CD1c-positive myeloid dendritic cell (primary cell): ENCODE measurements around the gene AFG3L2.
"Not testable (repeated sequence)": the region's sequence is repeated elsewhere in the genome, so short reads cannot be mapped to it uniquely, and the experiment has no call there.

Experiments
- DNase-seq: peaks from one replicate; pipeline ENCODE4 v3.0.0-alpha.2; 2016; ENCODE audit errors: extremely low spot score

Gene AFG3L2

GRCh38 chr18:12376754-12377555, at the start of gene AFG3L2:
AFG3L2 (minus strand) TSS chr18:12377227; CDS start chr18:12377082, 145 bp downstream.
- DNase-seq, result peak; percentile 99

GRCh38 chr18:12424252-12424651, 47.2 kb upstream of the AFG3L2 start:
- no peak for DNase-seq

- no peak for DNase-seq
Observed at GRCh38 chr18:12423820-12424219, 46.8 kb upstream of the AFG3L2 start.

GRCh38 chr18:12423393-12423792, 46.4 kb upstream of the AFG3L2 start:
- no peak for DNase-seq

GRCh38 chr18:12422936-12423335, 45.9 kb upstream of the AFG3L2 start:
- DNase-seq, result no peak

DNA sequence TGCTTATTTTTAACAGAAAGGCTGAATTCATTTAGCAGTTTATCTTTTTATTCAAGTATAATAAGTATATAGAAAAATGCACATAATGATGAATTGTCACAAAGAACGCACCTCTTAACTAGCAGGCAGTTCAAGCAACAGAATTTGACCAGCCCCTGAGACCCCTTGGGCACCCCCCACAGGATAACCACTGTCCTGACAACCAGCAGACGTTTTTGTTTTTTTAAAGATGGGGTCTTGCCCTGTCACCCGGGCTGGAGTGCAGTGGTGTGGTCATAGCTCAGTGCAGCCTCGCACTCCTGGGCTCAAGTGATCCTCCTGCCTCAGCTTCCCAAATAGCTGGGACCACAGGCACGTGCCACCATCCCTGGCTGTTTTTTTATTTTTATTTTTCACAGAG, 44.7 kb upstream of the AFG3L2 start:
- no peak for DNase-seq

DNA sequence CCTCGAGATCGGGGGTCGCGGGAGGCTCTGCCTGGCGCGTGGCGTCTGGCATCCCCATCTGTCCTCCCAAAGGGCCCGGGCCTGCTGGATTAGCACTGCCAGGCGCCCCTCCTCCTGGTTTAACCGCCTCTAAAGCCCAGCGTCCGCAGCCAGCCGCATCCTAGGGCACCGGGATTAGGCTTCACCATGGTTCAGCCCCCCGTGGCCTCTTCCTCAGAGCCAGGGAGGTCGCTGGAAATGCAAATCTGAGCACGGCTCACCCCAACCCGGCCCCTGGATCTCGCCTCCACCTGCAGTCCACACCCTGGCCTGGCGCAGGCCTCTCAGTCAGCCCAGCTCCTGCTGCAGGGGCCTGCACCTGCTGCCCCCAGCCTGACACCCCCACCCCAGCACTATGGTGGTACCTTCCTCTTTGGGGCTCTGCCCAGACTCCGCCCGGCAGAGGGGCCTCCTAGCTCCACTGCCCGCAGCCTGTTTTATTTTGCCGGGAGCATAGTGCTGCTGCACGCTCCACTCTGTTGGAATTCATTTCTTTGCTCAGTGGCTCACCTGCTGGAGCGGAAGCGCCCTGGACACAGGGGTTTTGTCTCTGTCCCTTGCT, 43.9 kb upstream of the AFG3L2 start:
- DNase-seq, result no peak

GRCh38 chr18:12417687-12418086, 40.7 kb upstream of the AFG3L2 start:
- DNase-seq, result no peak

DNA sequence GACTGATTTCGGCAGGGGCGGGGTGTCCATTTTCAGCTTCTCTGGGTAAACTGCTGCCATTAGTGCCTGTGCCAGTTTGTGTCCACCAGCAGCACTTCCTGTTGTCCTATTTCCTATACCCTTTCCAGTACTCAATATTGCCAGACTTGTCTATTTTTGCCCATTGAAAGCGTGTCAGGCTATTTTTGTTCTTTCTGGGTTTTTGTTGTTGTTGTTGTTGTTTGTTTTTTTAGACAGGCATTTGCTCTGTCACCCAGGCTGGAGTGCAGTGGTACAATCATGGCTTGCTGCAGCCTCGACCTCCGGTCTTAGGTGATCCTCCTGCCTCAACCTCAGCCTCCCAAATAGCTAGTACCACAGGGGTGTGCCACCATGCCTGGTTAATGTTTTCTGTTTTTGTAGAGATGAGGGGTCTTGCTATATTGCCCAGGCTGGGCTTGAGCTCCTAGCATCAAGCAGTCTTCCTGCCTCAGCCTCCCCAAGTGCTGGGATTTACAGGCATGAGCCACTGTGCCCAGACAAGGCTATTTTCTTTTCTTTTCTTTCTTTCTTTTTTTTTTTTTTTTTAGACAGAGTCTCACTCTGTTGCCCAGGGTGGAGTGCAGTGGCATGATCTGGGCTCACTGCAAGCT, 39.2 kb upstream of the AFG3L2 start:
- DNase-seq, result no peak

- DNase-seq, result no peak
Observed at GRCh38 chr18:12411456-12411855, 34.4 kb upstream of the AFG3L2 start.

DNA sequence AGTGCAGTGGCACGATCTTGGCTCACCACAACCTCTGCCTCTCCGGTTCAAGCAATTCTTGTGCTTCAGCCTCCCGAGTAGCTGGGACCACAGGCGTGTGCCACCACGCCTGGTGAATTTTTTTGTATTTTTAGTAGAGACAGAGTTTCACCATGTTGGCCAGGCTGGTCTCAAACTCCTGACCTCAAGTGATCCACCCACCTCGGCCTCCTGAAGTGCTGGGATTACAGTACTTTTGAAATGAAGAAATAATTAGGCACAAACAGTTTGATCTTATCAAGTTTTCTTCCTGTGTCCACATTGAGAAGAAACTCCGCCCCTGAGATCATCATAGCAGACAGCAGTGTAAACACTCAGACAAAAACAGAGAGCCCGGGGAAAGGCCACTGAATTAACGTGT, 33.7 kb upstream of the AFG3L2 start:
- DNase-seq, result not testable (repeated sequence)

- no peak for DNase-seq
Observed at GRCh38 chr18:12410081-12410481, 33.1 kb upstream of the AFG3L2 start.

DNA sequence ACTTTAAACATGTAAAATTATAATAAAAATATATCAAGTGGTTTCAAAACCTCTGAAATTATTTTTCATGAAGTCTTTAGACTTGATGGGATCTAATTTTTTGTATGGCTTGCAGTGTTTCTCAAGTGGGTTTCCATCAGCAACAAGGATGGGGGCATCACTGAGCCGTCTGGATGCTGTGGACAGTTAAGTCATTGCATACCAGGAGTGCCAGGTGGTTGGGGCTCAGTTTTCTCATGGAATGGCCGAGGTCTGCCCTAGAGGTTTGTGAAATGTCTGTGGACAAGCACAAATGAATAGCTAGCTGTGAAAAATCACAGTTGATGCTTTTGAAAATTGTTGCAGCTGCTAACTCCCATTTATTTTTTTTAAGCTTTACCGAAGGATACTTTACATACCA, 32.4 kb upstream of the AFG3L2 start:
- DNase-seq, result no peak

GRCh38 chr18:12408247-12408869, 31.3 kb upstream of the AFG3L2 start:
- no peak for DNase-seq

GRCh38 chr18:12406371-12407111, 29.5 kb upstream of the AFG3L2 start:
- peak; percentile 40 for DNase-seq

- DNase-seq, result no peak
Observed at GRCh38 chr18:12405066-12405465, 28.0 kb upstream of the AFG3L2 start.

GRCh38 chr18:12403601-12404506, 26.8 kb upstream of the AFG3L2 start:
- DNase-seq, result peak; percentile 55

DNA sequence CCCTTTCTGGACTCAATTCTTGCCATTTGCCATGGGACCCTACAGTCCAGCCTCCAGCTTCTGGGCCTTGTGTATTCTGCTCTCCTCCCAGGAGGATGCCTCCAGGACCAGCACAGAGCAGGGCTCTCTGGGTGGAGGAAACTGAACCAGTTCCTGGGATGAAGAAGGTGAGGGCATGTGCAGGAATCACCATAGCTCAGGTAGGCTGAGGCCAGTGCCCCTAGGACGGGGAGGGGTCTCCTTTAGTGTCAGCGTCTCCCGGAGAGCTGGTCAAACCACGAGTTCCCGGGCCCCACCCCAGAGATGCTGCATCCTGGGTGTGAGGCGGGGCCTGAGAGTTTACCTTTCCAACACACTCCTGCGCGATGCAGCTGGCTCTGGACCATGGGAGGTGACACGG, 24.9 kb upstream of the AFG3L2 start:
- DNase-seq, result no peak

DNA sequence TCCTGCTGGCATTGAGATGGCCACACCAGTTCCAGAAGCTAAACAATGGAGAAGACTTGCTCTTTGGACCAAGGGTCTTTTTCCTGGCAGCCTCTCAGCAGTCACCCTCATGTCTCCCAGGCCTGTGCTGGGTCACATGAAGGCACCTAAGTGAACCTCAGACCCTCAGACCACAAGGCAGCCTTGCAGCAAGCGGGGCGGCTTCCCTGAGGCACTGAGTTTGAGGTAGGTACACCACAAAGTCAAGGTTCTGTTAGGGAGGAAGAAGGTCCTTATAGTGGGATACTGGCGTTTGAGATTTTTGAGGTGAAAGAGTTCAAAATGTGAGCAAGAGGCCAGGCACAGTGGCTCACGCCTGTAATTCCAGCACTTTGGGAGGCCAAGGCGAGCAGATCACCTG, 22.2 kb upstream of the AFG3L2 start:
- DNase-seq, result no peak

- DNase-seq, result no peak
Observed at GRCh38 chr18:12398625-12399024, 21.6 kb upstream of the AFG3L2 start.

DNA sequence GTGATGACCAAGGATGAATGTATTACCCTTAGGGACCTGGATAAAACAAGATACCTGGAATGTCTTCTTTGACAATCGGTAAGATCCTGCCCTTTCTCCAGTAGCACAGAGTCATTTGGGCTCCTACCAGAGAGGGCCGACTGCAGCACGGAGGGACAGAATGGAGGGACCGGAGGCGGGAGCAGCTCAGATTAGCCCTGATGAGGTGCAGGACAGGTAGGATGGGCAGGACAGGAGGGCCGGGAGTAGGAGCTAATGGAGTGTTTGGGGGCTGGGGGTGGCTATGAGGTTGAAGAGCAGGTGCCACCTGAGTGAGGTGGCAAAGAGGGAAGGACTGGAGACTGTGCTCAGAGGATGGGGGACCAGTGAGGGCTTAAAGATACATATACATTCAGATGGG, 20.8 kb upstream of the AFG3L2 start:
- no peak for DNase-seq
